Prostate gland (tissue), 2 donors: ENCODE measurements around the gene EIF4A2. TPM values are rescaled to one million over a fixed set of nuclear protein-coding genes. Genes with fewer than 3 reads are reported as not detected.
"Not testable (repeated sequence)": the region's sequence is repeated elsewhere in the genome, so short reads cannot be mapped to it uniquely, and the experiment has no call there.

Experiments used
- DNase-seq: peaks from one replicate; pipeline ENCODE4 v3.0.0-alpha.2; 2019; ENCODE audit warnings: low spot score
- H3K27ac ChIP-seq, 2 donors: fragments of 200-600 bp; sonication (generic); 2 replicates each; pipeline ENCODE4 v1.5.1; 2017 to 2019
- H3K27me3 ChIP-seq: fragments of 200-600 bp; sonication (generic); replicated peaks from 2 replicates; pipeline ENCODE4 v1.5.1; 2019; ENCODE audit not compliant: insufficient read depth
- H3K36me3 ChIP-seq, 2 donors: fragments of 200-600 bp; sonication (generic); 1 replicate in 1 of 2; 2 replicates in 1 of 2; pipeline versions ENCODE4 v1.5.1 to v1.8.1; 2017 to 2019
- H3K4me1 ChIP-seq: fragments of 200-600 bp; sonication (generic); replicated peaks from 2 replicates; pipeline ENCODE4 v1.5.1; 2019
- H3K4me3 ChIP-seq, 2 donors: fragments of 200-600 bp; sonication (generic); 2 replicates each; pipeline ENCODE4 v1.5.1; 2017 to 2019
- H3K9me3 ChIP-seq: fragments of 200-600 bp; sonication (generic); 2 replicates; pipeline ENCODE4 v1.5.1; 2017
- CTCF ChIP-seq, 4 experiments: fragments of 200-600 bp in 2 of 4; fragments of 450-650 bp in 2 of 4; sonication (generic) in 2 of 4; IDR thresholded peaks; 1 replicate in 3 of 4; 2 replicates in 1 of 4; pipeline ENCODE4 v1.5.1; 2016 to 2019; ENCODE audit warnings: antibody characterized with exemption in 4 of 4, mild to moderate bottlenecking in 2 of 4, moderate library complexity in 2 of 4
- POLR2A ChIP-seq: fragments of 450-650 bp; IDR thresholded peaks from one replicate; pipeline ENCODE4 v1.6.1; 2016; ENCODE audit warnings: antibody characterized with exemption, mild to moderate bottlenecking
- POLR2AphosphoS5 ChIP-seq: sonication (generic); formaldehyde crosslinking; IDR thresholded peaks from one replicate; pipeline ENCODE4 v1.6.1; 2017; ENCODE audit warnings: antibody characterized with exemption
- WGBS: methylation state at CpG from one replicate; pipeline ENCODE4 v1.1.5; 2018; 5-methylcytosine and 5-hydroxymethylcytosine counted together
- intact Hi-C: fragments of 100-400 bp; cut with DNase I; formaldehyde crosslinking; loops from one replicate; pipeline ENCODE4 v1.14.2; 2022
- total RNA-seq, 2 donors: library from RNA; depleted of rRNA; stranded (reverse); fragments of >200 nt; gene quantifications; one replicate each; pipeline ENCODE4 v1.1.0, GENCODE V29; 2016

Gene EIF4A2
- total RNA-seq, 2 donors from 2014 or later: 291 to 402 TPM

DNA sequence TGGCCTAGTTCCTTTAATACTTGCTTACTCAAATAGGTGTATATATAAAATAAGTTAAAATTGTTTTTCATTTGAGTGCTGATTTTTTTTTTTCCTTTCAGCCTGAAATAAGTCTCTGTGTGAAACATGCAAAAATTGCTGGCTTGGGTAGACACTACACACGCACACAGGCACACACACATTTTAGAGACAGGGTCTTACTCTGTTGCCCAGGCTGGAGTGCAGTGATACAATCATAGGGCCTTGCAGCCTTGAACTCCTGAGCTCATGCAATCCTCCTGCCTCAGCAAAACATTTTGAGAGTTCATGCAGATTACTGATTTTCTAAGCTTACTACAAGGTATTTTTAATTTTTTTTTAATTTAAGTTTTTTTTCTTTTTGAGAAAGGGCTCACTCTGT lies 35.6 kb downstream of the EIF4A2 start:
- Histone ChIP-seq H3K27ac (no peak overlapping the region), H3K27me3 (no peaks in the 10 kb centered on the region), H3K36me3 (no peaks in the 10 kb centered on the region), H3K9me3 (no peaks in the 10 kb centered on the region), H3K4me3 (no peak overlapping the region), H3K4me1 (no peaks in the 10 kb centered on the region)
- 96% methylated on average over 1 of the region's 1 CpG for WGBS
- intact Hi-C loops: no loop called here
- no peak for DNase-seq
- TF ChIP-seq POLR2A (no peak), POLR2AphosphoS5 (no peak)

DNA sequence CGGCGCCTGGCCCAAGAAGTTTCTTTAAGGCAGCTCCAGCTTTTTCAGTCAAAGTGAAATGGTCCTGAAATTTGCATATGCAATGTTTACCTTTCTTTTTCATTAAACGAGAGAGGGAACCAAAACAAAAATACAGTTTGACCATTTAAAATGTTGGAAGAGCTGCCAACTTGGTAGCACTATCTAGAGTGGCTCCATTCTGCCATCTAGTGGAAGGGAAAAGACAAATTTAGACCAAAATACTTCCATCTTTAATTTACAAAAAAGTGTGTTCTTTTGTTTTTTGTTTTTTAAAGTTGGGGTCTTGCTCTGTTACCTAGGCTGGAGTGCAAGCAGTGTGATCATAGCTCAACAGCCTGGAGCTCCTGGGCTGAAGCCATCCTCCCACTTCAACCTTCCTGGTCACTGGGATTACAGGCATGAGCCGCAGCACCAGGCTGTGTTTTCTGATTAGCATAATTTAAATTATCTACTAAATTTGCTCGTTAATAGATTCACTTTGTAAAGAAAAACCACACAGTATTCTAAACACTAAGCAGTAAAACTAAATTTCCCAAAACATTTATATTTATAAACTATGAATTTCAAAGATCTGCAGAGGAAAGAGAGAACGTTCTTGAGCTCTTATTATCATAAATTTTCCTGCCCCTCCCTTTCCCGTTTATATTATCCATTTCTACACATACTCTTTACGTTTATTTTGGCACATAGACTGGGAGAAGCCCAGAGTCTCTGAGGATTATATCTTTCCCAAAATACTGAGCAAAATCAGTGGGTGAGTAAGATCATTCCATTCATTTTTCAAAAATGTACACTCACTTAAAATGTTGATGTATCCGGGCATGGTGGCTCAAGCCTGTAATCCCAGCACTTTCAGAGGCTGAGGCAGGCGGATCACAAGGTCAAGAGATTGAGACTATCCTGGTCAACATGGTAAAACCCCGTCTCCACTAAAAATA lies 38.3 kb downstream of the EIF4A2 start:
- Histone ChIP-seq H3K4me1 (no peaks in the 10 kb centered on the region), H3K27ac (no peak overlapping the region), H3K36me3 (no peaks in the 10 kb centered on the region), H3K9me3 (no peaks in the 10 kb centered on the region), H3K27me3 (no peaks in the 10 kb centered on the region), H3K4me3 (no peak overlapping the region)
- peak; percentile 36 to 73 (median 64) for TF ChIP-seq CTCF (IDR thresholded peaks at IDR 0.05)
- TF ChIP-seq POLR2A: no peak
- TF ChIP-seq POLR2AphosphoS5: peak; percentile 30
- no peak for DNase-seq
- intact Hi-C loops: loop anchor here (5.0 kb wide), 1 partner anchor 204 kb away; no protein-coding TSS in a partner anchor
- WGBS: 53% methylated on average over 11 of the region's 11 CpGs

GRCh38 chr3:186822388-186822759 lies 39.0 kb downstream of the EIF4A2 start:
- not testable (repeated sequence) for H3K36me3 ChIP-seq, H3K27ac ChIP-seq, DNase-seq, H3K27me3 ChIP-seq, H3K4me3 ChIP-seq, H3K9me3 ChIP-seq, H3K4me1 ChIP-seq
- intact Hi-C loops: loop anchor here (5.0 kb wide), 1 partner anchor 205 kb away; no protein-coding TSS in a partner anchor
- WGBS: 87% methylated on average over 1 of the region's 1 CpG

DNA sequence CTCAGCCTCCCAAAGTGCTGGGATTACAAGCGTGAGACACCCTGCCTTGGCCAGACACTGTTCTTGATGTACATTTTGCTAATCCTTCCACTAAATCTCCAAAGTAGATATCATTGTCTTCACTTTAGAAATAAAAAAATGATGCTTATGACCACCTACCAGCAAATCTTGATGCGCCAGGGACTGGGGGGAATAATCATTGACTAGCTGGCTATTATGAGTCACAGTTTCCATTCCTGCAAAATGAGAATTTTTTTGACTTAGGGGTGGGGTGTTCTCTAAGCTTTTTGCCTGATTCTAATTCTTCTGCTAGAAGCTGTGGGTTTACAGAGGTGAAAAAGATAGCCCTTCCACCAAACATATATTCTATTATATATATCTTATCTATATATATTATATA lies 40.0 kb downstream of the EIF4A2 start:
- Histone ChIP-seq H3K4me3 (no peak overlapping the region), H3K27ac (no peak overlapping the region), H3K9me3 (no peaks in the 10 kb centered on the region), H3K27me3 (no peaks in the 10 kb centered on the region), H3K36me3 (no peaks in the 10 kb centered on the region), H3K4me1 (no peaks in the 10 kb centered on the region)
- DNase-seq: no peak
- WGBS: 73% methylated on average over 2 of the region's 2 CpGs
- TF ChIP-seq CTCF (IDR thresholded peaks at IDR 0.05): no peak
- no peak for TF ChIP-seq POLR2A
- TF ChIP-seq POLR2AphosphoS5: no peak
- intact Hi-C loops: loop anchor here (5.0 kb wide), 1 partner anchor 206 kb away; no protein-coding TSS in a partner anchor

- Histone ChIP-seq H3K27me3 (no peaks in the 10 kb centered on the region), H3K9me3 (no peaks in the 10 kb centered on the region), H3K4me1 (no peaks in the 10 kb centered on the region), H3K27ac (no peak overlapping the region), H3K4me3 (no peak overlapping the region), H3K36me3 (no peaks in the 10 kb centered on the region)
- 54% methylated on average over 17 of the region's 18 CpGs for WGBS
- DNase-seq: no peak
- TF ChIP-seq CTCF (IDR thresholded peaks at IDR 0.05): no peak
- no peak for TF ChIP-seq POLR2AphosphoS5
- no peak for TF ChIP-seq POLR2A
- intact Hi-C loops: loop anchor here (5.0 kb wide), 1 partner anchor 207 kb away; no protein-coding TSS in a partner anchor
These were observed 41.2 kb downstream of the EIF4A2 start for GRCh38 chr3:186824430-186825139.
